HK-2 (cell line): ENCODE measurements around the gene CEMIP.

Experiments
- DNase-seq: peaks from one replicate; pipeline ENCODE4 v3.0.0-alpha.2; 2018; ENCODE audit not compliant: unreplicated experiment

Gene CEMIP

DNA sequence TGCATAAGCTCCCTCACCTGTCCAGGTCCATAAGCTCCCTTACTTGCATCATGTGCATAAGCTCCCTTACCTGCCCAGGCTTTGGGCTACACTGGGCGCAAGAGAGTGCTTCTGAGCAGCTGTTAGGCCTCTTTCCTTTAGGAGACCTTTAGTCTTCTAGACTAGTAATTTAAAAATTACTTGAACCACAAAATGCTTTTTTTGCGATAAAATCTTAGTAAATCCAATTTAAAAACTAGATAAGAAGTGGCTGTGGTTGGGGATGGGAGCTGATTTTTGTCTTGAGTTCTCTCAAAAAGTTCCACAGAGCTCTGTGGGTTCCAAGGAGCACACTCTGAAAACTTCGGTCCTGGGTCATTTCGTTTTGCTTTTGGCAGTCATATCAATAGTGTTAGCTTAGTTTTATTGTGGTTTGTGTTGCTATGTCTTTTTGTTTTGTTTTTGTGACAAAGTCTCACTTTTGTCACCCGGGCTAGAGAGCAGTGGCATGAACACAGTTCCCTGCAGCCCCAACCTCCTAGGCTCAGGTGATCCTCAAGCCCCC, 6.7 kb downstream of the CEMIP start:
- no peak for DNase-seq

DNA sequence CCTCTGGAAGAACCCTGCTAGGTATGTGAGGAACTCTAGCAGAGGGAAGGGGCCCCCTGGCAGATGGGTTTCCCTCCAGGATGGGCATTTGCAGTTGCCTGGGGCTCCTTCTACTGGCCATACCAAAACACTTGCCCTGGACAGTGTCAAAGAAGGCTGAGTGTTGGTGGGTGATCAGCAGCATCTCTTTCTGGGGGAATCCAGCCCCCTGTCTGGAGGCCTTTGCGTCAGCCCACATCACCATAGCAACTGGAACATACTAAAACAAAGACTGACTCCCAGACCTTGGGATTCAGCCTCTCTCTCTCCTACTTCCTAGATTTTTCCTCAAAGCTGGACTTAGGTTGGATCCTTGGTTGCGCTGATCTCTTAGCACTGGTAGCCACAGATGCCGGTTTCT, 8.1 kb downstream of the CEMIP start:
- no peak for DNase-seq

DNA sequence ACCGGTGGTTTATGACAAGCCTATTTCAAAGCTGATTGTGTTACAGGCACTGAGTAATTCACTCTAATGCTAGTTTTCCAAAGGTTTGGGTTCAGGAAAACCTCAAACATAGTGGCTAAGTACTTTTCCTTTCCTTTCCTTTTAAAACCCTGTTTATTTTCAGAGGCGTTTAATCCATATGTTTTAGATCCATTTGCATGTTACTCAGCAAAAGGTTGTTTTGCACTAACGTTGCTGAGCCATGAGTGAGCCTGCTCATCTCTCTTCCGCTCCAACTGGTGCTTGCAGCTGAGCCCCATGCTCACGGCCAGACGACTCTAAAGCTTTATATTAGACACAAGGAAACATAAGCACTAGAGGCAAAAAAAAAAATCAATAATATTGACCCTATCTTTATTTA, 9.4 kb downstream of the CEMIP start:
- DNase-seq: no peak

- DNase-seq: no peak
These were observed 10.1 kb downstream of the CEMIP start for GRCh38 chr15:80789296-80789695.

DNA sequence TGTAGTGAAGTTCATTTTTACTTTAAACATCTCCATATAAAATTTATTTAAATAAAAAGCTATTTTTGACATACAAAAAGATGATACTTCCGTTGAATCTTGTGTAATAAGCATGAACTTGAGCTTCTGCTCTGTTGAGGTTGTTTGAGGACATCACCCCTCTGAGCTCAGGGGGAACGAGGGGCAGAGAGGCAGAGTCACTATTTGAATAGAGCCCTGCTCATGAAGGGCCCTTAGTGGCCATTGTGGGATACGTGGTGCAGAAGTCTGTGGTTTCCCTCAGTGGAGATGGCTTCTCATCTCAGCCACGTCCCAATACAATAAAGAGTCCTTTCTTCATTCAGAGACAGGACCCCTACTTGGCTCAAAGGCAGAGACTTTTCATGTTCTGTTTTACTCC, 10.6 kb downstream of the CEMIP start:
- DNase-seq: no peak

GRCh38 chr15:80790236-80790635, 11.1 kb downstream of the CEMIP start:
- no peak for DNase-seq

GRCh38 chr15:80791004-80791403, 11.8 kb downstream of the CEMIP start:
- no peak for DNase-seq

GRCh38 chr15:80796407-80796806, 17.2 kb downstream of the CEMIP start:
- DNase-seq: no peak

- no peak for DNase-seq
These were observed 19.7 kb downstream of the CEMIP start for GRCh38 chr15:80798911-80799310.

GRCh38 chr15:80800067-80800466, 20.9 kb downstream of the CEMIP start:
- no peak for DNase-seq

- DNase-seq: no peak
These were observed 22.9 kb downstream of the CEMIP start for GRCh38 chr15:80801891-80802680.

GRCh38 chr15:80803580-80804525, 24.7 kb downstream of the CEMIP start:
- DNase-seq: no peak

DNA sequence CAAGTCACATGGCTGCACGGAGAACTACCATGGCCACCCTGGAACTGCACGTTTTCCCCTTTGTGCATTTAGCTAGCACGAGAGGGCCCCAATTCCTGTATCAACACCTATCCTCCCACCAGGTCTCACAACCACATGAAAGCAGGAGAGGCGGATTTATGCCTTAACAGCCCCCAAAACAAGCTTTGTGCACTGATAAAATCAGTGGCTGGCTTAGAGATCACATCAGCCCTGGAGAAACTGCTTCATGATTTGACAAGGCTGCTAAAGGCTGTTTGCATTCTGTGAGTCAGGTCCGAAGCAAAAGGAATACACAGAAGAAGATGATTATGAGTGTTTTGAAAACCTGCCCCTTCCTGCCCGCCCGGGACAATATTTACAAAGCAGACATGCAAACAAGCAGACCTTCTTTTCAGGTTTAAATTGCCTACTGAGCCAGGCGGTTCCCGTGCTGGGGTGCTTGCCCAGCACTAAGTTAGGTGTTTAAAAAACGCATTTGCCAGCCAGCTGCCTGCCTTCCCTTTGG, 25.9 kb downstream of the CEMIP start:
- no peak for DNase-seq

GRCh38 chr15:80811781-80812315, 32.7 kb downstream of the CEMIP start:
- DNase-seq: no peak

DNA sequence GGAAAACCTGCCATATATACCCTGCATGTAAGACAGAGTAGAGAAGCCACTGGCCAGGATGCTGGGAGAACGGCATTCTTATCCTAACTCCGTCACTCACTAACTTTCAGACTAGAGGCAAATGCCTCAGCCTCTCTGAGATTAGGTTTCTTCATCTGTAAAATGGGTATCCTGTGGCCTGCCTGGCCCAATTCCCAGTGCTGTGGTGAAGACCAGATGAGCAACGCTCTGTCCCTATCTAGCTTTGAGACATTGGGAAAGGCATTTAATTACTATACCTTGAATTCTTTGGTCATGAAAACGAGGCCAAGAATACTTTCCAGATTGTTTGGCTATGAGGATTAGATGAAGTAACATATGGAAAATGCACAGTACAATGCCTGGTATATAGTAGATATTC, 35.9 kb downstream of the CEMIP start:
- no peak for DNase-seq

GRCh38 chr15:80816049-80816653, 37.0 kb downstream of the CEMIP start:
- no peak for DNase-seq

DNA sequence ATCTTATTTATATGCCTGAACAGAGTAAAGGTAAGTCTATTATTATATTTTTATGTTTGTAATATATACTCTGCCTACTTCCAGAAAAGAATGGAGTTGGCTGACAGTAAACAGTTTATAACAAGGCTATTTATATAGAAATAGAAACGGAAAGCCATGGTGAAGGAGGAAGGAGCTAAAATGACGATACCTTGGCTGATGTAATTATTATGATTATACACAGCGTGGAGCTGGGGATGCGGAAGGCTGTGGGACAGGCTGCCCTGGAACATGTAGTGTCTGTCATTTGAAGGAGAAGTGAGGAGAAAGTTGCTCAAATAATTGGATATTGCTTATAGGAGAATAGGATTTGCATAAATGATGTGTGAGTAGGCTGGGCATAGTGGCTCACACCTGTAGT, 37.8 kb downstream of the CEMIP start:
- no peak for DNase-seq

GRCh38 chr15:80817901-80818300, 38.7 kb downstream of the CEMIP start:
- DNase-seq: no peak

DNA sequence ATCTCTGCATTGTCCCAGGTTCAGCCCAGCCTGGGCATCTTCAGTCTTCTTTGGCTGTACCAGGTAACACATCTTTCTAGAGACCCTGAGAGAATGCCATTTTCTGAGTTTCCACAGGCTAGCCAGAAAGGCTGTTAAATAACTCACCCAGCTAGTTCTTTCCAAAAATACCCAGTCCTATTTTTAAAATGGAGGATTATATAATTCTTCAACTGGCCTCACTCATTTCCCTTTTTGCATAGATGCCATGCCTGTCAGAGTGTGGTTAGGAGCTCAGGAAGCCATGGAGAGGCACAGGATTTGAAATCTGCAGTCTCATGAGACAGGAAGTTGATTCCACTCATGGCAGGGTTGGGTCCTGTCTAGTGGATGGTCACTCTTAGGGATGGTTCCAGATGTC, 39.8 kb downstream of the CEMIP start:
- DNase-seq: no peak

GRCh38 chr15:80820092-80820491, 40.9 kb downstream of the CEMIP start:
- DNase-seq: no peak

DNA sequence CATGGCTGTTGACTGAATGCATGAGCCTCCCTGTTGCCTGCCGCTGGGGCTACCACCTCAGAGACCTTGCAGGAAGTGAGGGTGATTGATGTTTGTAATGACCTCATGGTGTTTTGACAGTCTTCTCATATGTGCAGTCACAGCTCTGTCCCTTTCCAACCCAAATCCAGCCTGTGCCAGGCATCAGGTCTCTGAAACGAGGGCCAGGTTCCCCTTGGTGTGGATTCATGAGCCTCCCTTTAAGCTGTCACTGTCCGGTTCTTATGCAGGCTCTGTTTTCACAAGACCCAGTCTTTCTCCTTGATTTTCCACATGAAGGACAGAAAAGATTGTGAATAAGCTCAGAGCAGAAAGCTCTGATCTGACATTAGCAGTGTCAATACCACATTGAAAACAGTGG, 43.1 kb downstream of the CEMIP start:
- DNase-seq: no peak

- no peak for DNase-seq
These were observed 43.5 kb downstream of the CEMIP start for GRCh38 chr15:80822676-80823075.
